HL-60 (cell line): ENCODE measurements around the gene MNAT1.

Source experiments
- GABPA ChIP-seq: IDR thresholded peaks from 2 replicates; pipeline ENCODE4 v1.6.1; 2012; ENCODE audit warnings: low read depth
- POLR2AphosphoS5 ChIP-seq: IDR thresholded peaks from 2 replicates; pipeline ENCODE4 v1.6.1; 2012; ENCODE audit warnings: low read depth
- TF ChIP-seq, protein P1 (sequence below): IDR thresholded peaks from one replicate; pipeline ENCODE4 v1.5.1; 2011; ENCODE audit warnings: low read length, control low read depth, inconsistent platforms; ENCODE audit not compliant: insufficient read depth

- TF ChIP-seq, protein P1, sequence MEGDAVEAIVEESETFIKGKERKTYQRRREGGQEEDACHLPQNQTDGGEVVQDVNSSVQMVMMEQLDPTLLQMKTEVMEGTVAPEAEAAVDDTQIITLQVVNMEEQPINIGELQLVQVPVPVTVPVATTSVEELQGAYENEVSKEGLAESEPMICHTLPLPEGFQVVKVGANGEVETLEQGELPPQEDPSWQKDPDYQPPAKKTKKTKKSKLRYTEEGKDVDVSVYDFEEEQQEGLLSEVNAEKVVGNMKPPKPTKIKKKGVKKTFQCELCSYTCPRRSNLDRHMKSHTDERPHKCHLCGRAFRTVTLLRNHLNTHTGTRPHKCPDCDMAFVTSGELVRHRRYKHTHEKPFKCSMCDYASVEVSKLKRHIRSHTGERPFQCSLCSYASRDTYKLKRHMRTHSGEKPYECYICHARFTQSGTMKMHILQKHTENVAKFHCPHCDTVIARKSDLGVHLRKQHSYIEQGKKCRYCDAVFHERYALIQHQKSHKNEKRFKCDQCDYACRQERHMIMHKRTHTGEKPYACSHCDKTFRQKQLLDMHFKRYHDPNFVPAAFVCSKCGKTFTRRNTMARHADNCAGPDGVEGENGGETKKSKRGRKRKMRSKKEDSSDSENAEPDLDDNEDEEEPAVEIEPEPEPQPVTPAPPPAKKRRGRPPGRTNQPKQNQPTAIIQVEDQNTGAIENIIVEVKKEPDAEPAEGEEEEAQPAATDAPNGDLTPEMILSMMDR, result no peak
- TF ChIP-seq GABPA, result no peak
- TF ChIP-seq POLR2AphosphoS5, result no peak
Measured at GRCh38 chr14:60878121-60878520, 143.6 kb downstream of the MNAT1 start.
